Effector memory CD8-positive, alpha-beta T cell (primary cell): ENCODE data around the gene POMGNT2.

Experiments used
- ATAC-seq: fragments of 150-1000 bp; cut with Tn5 transposase; replicated peaks from 2 replicates; pipeline ENCODE4 v1.10.0; 2021; ENCODE audit warnings: mild to moderate bottlenecking, moderate library complexity
- DNase-seq, 3 experiments: peaks; one replicate each; pipeline ENCODE4 v3.0.0; 2021
- H3K27ac Mint-ChIP-seq, 2 donors: one replicate each; pipeline ENCODE4 v1.8.0; 2022; ENCODE audit warnings: mild to moderate bottlenecking in 2 of 2, mixed read lengths in 2 of 2, moderate library complexity in 2 of 2
- H3K27me3 Mint-ChIP-seq, 2 donors: one replicate each; pipeline ENCODE4 v1.8.0; 2022; ENCODE audit warnings: mixed read lengths in 2 of 2
- H3K36me3 Mint-ChIP-seq: one replicate; pipeline ENCODE4 v1.8.0; 2022; ENCODE audit warnings: mild to moderate bottlenecking, moderate library complexity, mixed read lengths; ENCODE audit not compliant: insufficient read depth
- H3K4me1 Mint-ChIP-seq, 2 donors: one replicate each; pipeline ENCODE4 v1.8.0; 2022; ENCODE audit warnings: low read depth in 2 of 2, mixed read lengths in 2 of 2
- H3K4me3 Mint-ChIP-seq, 2 donors: one replicate each; pipeline ENCODE4 v1.8.0; 2022; ENCODE audit warnings: mild to moderate bottlenecking in 2 of 2, mixed read lengths in 2 of 2, moderate library complexity in 2 of 2
- H3K9me3 Mint-ChIP-seq, 2 donors: one replicate each; pipeline ENCODE4 v1.8.0; 2022; ENCODE audit warnings: mixed read lengths in 2 of 2
- total RNA-seq, 9 experiments: gene quantifications; one replicate each; lab custom pipeline; 2026; lab: John Stamatoyannopoulos, UW

POMGNT2 gene
- 8.4 to 16.1 (median 11.2) reads per million in 9 experiments for total RNA-seq

- Mint-ChIP-seq H3K4me1 (peaks cover 6 to 12% of the 10 kb centered on the region in 2 donors), H3K27me3 (no peaks in the 10 kb centered on the region), H3K9me3 (no peaks in the 10 kb centered on the region), H3K36me3 (no peaks in the 10 kb centered on the region), H3K4me3 (peak within 1 kb of the TSS; percentile 68 to 75), H3K27ac (peak within 1 kb of the TSS; percentile 41 to 49)
- peak; percentile 97 for ATAC-seq
- DNase-seq, result peak; percentile 81 to 85 (median 81)
These were observed at the start of gene POMGNT2 for GRCh38 chr3:43105596-43106292. POMGNT2 (minus strand) TSS chr3:43106079; CDS start chr3:43081431, 24,648 bp downstream.

GRCh38 chr3:43154980-43155379 lies 49.1 kb upstream of the POMGNT2 start:
- Mint-ChIP-seq H3K27ac (no peak overlapping the region), H3K36me3 (no peaks in the 10 kb centered on the region), H3K9me3 (no peaks in the 10 kb centered on the region), H3K4me1 (peaks cover 0 to 3% of the 10 kb centered on the region in 2 donors), H3K27me3 (peaks cover 0 to 18% of the 10 kb centered on the region in 2 donors), H3K4me3 (no peak overlapping the region)
- no peak for ATAC-seq
- DNase-seq, result no peak

DNA sequence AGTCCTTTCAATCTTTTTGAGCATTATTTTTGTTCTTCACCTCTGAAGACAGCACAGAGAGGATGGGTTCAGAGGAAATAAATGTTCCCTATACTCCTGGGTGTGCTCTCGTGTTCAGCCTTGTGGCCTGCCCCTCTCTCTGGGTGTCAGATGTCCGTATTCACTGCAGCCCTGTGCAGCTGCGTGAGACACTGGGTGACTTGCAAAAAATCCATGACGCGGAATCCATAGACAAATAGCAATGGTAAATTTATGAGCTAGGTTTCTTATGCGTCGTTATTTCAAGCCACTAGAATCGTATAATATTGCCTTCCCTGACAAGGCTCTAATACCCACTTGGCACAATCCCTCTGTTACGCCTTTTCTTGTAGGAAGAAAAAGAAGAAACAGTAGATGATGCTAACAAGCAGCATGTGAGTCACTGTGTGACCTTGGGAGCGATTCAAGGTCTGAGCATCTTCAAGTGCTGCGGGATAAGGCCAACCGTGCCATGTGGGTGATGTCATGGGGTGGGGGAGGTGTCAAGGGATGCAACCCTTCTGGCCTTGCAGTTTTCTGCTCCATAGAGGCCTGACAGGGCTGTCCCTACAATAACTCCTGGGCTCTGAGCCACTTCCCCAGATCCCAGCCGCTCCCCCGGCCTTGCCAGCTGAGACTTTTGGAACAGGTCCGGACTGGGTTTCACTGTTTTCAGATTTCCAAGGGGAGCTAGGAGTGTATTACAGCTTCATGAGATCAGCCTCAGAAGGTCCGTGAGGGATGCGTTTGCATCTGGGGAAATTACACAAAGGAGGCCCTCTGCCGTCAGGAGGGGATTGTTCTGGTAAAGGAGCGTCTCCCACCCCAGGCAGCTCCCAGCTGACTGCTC lies 47.6 kb upstream of the POMGNT2 start:
- peaks cover 0 to 18% of the 10 kb centered on the region in 2 donors for H3K27me3 Mint-ChIP-seq
- H3K27ac Mint-ChIP-seq, result no peak overlapping the region
- no peaks in the 10 kb centered on the region for H3K36me3 Mint-ChIP-seq
- H3K4me3 Mint-ChIP-seq, result no peak overlapping the region
- no peaks in the 10 kb centered on the region for H3K9me3 Mint-ChIP-seq
- ATAC-seq (no peak), DNase-seq (no peak)
- H3K4me1 Mint-ChIP-seq, result peaks cover 0 to 3% of the 10 kb centered on the region in 2 donors

DNA sequence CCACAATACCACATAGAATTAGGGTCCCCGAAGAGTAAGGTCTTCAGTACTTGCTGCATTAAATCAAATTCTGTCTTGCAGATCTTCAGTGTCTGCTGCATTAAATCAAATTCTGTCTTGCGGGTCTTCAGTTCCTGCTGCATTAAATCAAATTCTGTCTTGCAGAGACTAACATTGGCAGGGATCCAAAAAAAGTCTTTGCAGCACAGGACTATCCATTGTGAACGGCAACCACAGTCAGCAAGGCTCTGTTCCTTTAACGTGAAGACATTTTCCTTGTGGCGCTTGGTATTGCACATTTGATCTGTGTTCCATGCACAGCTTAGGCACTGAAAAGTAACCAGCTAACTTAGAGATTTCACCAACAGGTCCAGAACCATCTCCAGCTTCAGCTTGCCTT lies 46.8 kb upstream of the POMGNT2 start:
- H3K36me3 Mint-ChIP-seq, result no peaks in the 10 kb centered on the region
- peaks cover 0 to 3% of the 10 kb centered on the region in 2 donors for H3K4me1 Mint-ChIP-seq
- H3K4me3 Mint-ChIP-seq, result no peak overlapping the region
- no peak overlapping the region for H3K27ac Mint-ChIP-seq
- ATAC-seq (no peak), DNase-seq (no peak)
- no peaks in the 10 kb centered on the region for H3K9me3 Mint-ChIP-seq
- peaks cover 0 to 18% of the 10 kb centered on the region in 2 donors for H3K27me3 Mint-ChIP-seq

GRCh38 chr3:43148033-43148432 lies 42.2 kb upstream of the POMGNT2 start:
- Mint-ChIP-seq H3K4me1 (peaks cover 0 to 2% of the 10 kb centered on the region in 2 donors), H3K4me3 (no peak overlapping the region), H3K27me3 (peaks cover 8 to 18% of the 10 kb centered on the region in 2 donors), H3K9me3 (no peaks in the 10 kb centered on the region), H3K36me3 (no peaks in the 10 kb centered on the region), H3K27ac (no peak overlapping the region)
- DNase-seq (no peak), ATAC-seq (no peak)

- Mint-ChIP-seq H3K36me3 (no peaks in the 10 kb centered on the region), H3K4me1 (peaks cover 0 to 5% of the 10 kb centered on the region in 2 donors), H3K27me3 (peaks cover 8 to 10% of the 10 kb centered on the region in 2 donors), H3K4me3 (no peak overlapping the region), H3K9me3 (no peaks in the 10 kb centered on the region), H3K27ac (no peak overlapping the region)
- DNase-seq, result no peak
- ATAC-seq, result no peak
These were observed 40.7 kb upstream of the POMGNT2 start for GRCh38 chr3:43146599-43146998.

DNA sequence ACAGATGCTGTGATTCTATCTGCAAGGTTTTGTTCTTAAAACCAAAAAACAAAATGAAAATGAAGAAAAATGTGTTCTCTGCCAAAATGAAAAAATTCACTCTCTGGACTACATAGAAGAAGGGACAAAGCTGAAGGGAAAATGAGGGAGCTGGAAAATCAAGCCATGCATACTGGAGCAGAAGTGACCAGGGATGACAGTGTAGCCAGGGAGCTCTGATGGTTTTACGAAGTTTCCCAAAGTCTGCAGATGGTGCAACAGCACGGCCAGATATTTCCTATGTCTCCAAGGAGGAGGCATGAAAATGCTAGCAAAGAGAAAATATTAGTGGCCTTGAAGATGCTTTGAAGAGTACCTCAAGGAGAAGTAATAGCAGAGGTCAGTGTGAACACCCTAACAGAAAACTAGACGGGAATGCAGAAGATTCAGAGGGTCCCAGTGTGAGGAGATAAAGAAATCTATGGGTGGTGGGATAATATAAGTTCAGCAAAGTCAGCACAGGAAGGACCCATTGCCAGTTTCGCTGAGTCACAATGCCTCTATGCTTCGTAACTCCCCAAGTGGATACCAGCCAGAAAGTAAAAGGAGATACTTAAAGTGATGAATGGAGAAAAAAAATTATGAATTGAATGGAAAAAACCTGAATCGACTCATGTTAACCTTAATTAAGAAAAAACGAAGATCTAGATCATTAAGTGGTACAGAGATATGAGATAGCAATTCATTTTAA lies 39.0 kb upstream of the POMGNT2 start:
- H3K36me3 Mint-ChIP-seq, result no peaks in the 10 kb centered on the region
- no peak for DNase-seq
- ATAC-seq, result no peak
- H3K27me3 Mint-ChIP-seq, result peaks cover 0 to 8% of the 10 kb centered on the region in 2 donors
- no peaks in the 10 kb centered on the region for H3K9me3 Mint-ChIP-seq
- no peak overlapping the region for H3K27ac Mint-ChIP-seq
- no peak overlapping the region for H3K4me3 Mint-ChIP-seq
- H3K4me1 Mint-ChIP-seq, result peaks cover 0 to 5% of the 10 kb centered on the region in 2 donors

- no peaks in the 10 kb centered on the region for H3K9me3 Mint-ChIP-seq
- H3K27ac Mint-ChIP-seq, result no peak overlapping the region
- ATAC-seq (no peak), DNase-seq (no peak)
- no peaks in the 10 kb centered on the region for H3K36me3 Mint-ChIP-seq
- peaks cover 0 to 5% of the 10 kb centered on the region in 2 donors for H3K4me1 Mint-ChIP-seq
- no peak overlapping the region for H3K4me3 Mint-ChIP-seq
- peaks cover 0 to 8% of the 10 kb centered on the region in 2 donors for H3K27me3 Mint-ChIP-seq
These were observed 36.6 kb upstream of the POMGNT2 start for GRCh38 chr3:43142472-43142871.

- Mint-ChIP-seq H3K27ac (no peak overlapping the region), H3K27me3 (peaks cover 3 to 7% of the 10 kb centered on the region in 2 donors), H3K4me3 (no peak overlapping the region), H3K4me1 (peaks cover 0 to 5% of the 10 kb centered on the region in 2 donors), H3K36me3 (no peaks in the 10 kb centered on the region), H3K9me3 (peaks cover 6 to 11% of the 10 kb centered on the region in 2 donors)
- ATAC-seq (no peak), DNase-seq (no peak)
These were observed 32.8 kb upstream of the POMGNT2 start for GRCh38 chr3:43138488-43139231.

DNA sequence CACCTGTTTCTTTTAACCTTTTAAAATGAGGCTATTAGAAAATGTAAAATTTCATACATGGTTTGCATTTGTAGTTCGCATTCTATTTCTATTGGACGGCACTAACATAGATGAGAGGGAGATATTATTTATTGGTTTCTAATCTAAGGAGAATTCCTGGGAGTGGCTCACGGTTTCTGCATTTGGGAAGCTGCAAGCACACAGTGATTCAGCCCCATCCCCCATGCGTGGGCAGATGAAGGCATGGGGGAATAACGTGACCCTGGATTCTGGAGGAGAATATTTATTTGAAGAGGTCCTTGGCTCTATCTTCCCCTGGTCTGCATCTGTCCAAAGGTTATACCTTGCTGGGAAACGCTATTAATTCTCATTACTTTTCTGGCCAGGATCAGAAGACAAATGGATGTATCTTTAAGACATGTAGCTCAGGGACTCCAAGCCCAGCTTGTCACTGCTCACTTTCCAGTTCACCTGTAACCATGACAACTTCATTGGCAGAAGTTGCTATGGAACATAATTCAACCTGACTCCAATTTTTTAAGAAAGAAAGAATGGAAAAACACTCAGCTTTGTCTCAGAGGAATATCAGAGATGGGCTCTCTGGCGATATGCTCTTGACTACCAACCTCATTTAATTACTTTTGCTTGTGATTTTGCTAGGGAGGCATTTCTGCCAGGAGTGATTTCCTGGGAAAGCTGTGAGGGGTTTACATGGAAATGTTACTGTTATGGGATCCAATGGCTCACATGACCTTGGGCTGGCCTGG lies 27.2 kb upstream of the POMGNT2 start:
- Mint-ChIP-seq H3K9me3 (peaks cover 6 to 11% of the 10 kb centered on the region in 2 donors), H3K4me1 (no peaks in the 10 kb centered on the region), H3K27ac (no peak overlapping the region)

DNA sequence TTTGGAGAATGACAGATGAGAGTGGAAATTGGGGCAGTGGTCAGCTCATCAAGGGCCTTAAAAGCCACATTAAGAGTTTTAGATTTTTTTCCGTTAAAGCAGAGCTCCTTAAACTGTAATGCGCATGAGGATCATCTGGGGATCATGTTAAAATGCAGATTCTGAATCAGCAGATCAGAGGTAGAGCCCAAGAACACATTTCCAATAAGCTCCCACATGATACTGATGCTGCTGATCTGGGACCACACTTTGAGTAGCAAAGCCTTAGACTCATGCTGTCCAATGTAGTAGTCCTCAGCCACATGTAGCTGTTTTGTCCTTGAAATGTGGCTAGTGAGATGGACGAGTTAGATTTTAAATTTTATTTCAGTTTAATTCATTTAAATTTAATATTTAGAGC lies 26.3 kb upstream of the POMGNT2 start:
- H3K27me3 Mint-ChIP-seq, result peaks cover 0 to 14% of the 10 kb centered on the region in 2 donors
- DNase-seq, result no peak
- H3K4me3 Mint-ChIP-seq, result no peak overlapping the region
- H3K4me1 Mint-ChIP-seq, result no peaks in the 10 kb centered on the region
- peaks cover 6 to 10% of the 10 kb centered on the region in 2 donors for H3K9me3 Mint-ChIP-seq
- no peaks in the 10 kb centered on the region for H3K36me3 Mint-ChIP-seq
- peak overlapping the region in 1 of 2 donors; percentile 1 for H3K27ac Mint-ChIP-seq
- ATAC-seq, result no peak

More for the DNA sequence above, 27.2 kb upstream of the POMGNT2 start:
- Mint-ChIP-seq H3K36me3 (no peaks in the 10 kb centered on the region), H3K4me3 (no peak overlapping the region), H3K27me3 (peaks cover 0 to 9% of the 10 kb centered on the region in 2 donors)
- DNase-seq (no peak), ATAC-seq (no peak)

DNA sequence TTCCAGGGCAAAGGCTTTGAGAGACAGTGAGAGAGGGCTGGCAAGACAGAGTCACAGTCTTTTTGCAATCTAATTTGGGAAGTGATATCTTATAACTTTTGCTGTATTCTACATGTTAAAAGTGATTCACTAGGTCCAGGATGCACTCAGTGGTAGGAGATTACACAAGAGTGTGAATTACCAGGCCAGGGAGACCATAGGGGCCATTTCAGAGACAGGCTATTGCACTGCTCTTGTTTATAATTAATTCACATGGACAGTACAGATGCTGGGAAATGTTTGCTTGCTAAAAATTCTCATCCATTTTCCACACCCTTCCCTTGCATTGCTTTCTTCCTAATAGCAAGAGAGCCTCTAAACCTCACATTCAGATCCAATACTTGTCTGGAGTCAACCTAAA lies 22.6 kb upstream of the POMGNT2 start:
- Mint-ChIP-seq H3K9me3 (no peaks in the 10 kb centered on the region), H3K27ac (no peak overlapping the region), H3K36me3 (no peaks in the 10 kb centered on the region), H3K4me3 (no peak overlapping the region), H3K4me1 (no peaks in the 10 kb centered on the region), H3K27me3 (peaks cover 9 to 10% of the 10 kb centered on the region in 2 donors)
- ATAC-seq (no peak), DNase-seq (no peak)
